Keratinocyte (primary cell): ENCODE measurements around the gene CAMSAP1. TPM values are rescaled to one million over a fixed set of nuclear protein-coding genes. Genes with fewer than 3 reads are reported as not detected.
A peak's percentile ranks its signal among the peaks of the same experiment; 100 is the strongest.

Source experiments
- DNase-seq: peaks from one replicate; pipeline ENCODE4 v3.0.0-alpha.2; 2011; ENCODE audit warnings: low read depth, missing footprints, low spot score
- FAIRE-seq: peaks from 2 replicates; lab custom pipeline; 2011; peaks lifted over from hg19 to GRCh38; lab: Jason Lieb, UNC
- H2AFZ ChIP-seq: 2 replicates; pipeline ENCODE4 v1.6.0; 2012; ENCODE audit warnings: low read length, control low read depth, inconsistent platforms; ENCODE audit not compliant: control insufficient read depth
- H3K27ac ChIP-seq: 2 replicates; pipeline ENCODE4 v1.5.1; 2011; ENCODE audit warnings: low read length; ENCODE audit not compliant: control insufficient read depth, insufficient read depth
- H3K27me3 ChIP-seq: 3 replicates; pipeline ENCODE4 v1.6.0; 2011; ENCODE audit warnings: low read length; ENCODE audit not compliant: control insufficient read depth, insufficient read depth; ENCODE audit errors: extremely low read depth
- H3K36me3 ChIP-seq, 2 experiments: 2 replicates in 1 of 2; 3 replicates in 1 of 2; pipeline ENCODE4 v1.5.1; 2011; ENCODE audit warnings: low read length in 2 of 2, mild to moderate bottlenecking in 1 of 2; ENCODE audit not compliant: control insufficient read depth in 2 of 2, insufficient read depth in 2 of 2; ENCODE audit errors: extremely low read depth in 1 of 2
- H3K4me1 ChIP-seq: 3 replicates; pipeline ENCODE4 v1.5.1; 2011; ENCODE audit warnings: low read length; ENCODE audit not compliant: control insufficient read depth, insufficient read depth; ENCODE audit errors: extremely low read depth
- H3K4me2 ChIP-seq: 3 replicates; pipeline ENCODE4 v1.6.0; 2011; ENCODE audit warnings: low read depth, low read length; ENCODE audit not compliant: control insufficient read depth, insufficient read depth; ENCODE audit errors: extremely low read depth
- H3K4me3 ChIP-seq, 3 experiments: fragments of 200-600 bp in 1 of 3; sonication (generic) in 1 of 3; 2 replicates in 2 of 3; 3 replicates in 1 of 3; pipeline ENCODE4 v1.5.1; 2011 to 2016; ENCODE audit warnings: low read length in 3 of 3, mild to moderate bottlenecking in 3 of 3, control low read depth in 2 of 3, inconsistent platforms in 1 of 3, low read depth in 1 of 3, mixed read lengths in 1 of 3, mixed run types in 1 of 3, moderate library complexity in 1 of 3; ENCODE audit not compliant: control insufficient read depth in 2 of 3, insufficient read depth in 2 of 3; ENCODE audit errors: extremely low read depth in 1 of 3
- H3K79me2 ChIP-seq: 2 replicates; pipeline ENCODE4 v1.6.0; 2012; ENCODE audit warnings: low read length; ENCODE audit not compliant: control insufficient read depth, insufficient read depth
- H3K9ac ChIP-seq: 3 replicates; pipeline ENCODE4 v1.6.0; 2011; ENCODE audit warnings: low read length; ENCODE audit not compliant: control insufficient read depth, insufficient read depth; ENCODE audit errors: extremely low read depth
- H3K9me1 ChIP-seq: 3 replicates; pipeline ENCODE4 v1.6.0; 2011; ENCODE audit warnings: low read length; ENCODE audit not compliant: control insufficient read depth, insufficient read depth; ENCODE audit errors: extremely low read depth
- H3K9me3 ChIP-seq: 2 replicates; pipeline ENCODE4 v1.5.1; 2012; ENCODE audit warnings: low read depth, low read length; ENCODE audit not compliant: control insufficient read depth
- H4K20me1 ChIP-seq: 3 replicates; pipeline ENCODE4 v1.6.0; 2011; ENCODE audit warnings: low read length; ENCODE audit not compliant: control insufficient read depth, insufficient read depth; ENCODE audit errors: extremely low read depth
- CTCF ChIP-seq, 3 experiments: IDR thresholded peaks in 1 of 3; conservative IDR thresholded peaks in 1 of 3; optimal IDR thresholded peaks in 1 of 3; 2 replicates in 2 of 3; 3 replicates in 1 of 3; pipeline versions ENCODE3 to v1.5.1; 2011; ENCODE audit warnings: low read length in 3 of 3, mild to moderate bottlenecking in 3 of 3, moderate library complexity in 2 of 3, control low read depth in 1 of 3, inconsistent platforms in 1 of 3; ENCODE audit not compliant: insufficient read depth in 2 of 3; ENCODE audit errors: extremely low read depth in 1 of 3
- EZH2 ChIP-seq: IDR thresholded peaks from one replicate; pipeline ENCODE4 v1.6.1; 2012; ENCODE audit warnings: inconsistent platforms, mild to moderate bottlenecking, low read length, moderate library complexity
- dilution Hi-C: fragments of 300-500 bp; cut with MboI; formaldehyde crosslinking; loops from one replicate; pipeline ENCODE4 v1.7.0; 2020; ENCODE audit warnings: low sequenced_read_pairs; ENCODE audit not compliant: extremely low pct_ligation_motif_present
- polyA plus RNA-seq, 5 experiments: library from polyadenylated mRNA; depleted of rRNA in 3 of 5; stranded (reverse) in 3 of 5; stranded (forward) in 1 of 5; unstranded in 1 of 5; fragments of >200 nt; gene quantifications; 1 replicate in 1 of 5; 2 replicates in 3 of 5; 3 replicates in 1 of 5; pipeline versions ENCODE4 v1.2.1 to v1.2.3, GENCODE V29; 2011 to 2012; ENCODE audit warnings: missing spikeins in 2 of 5, low read depth in 1 of 5, low replicate concordance in 1 of 5

Gene CAMSAP1
- polyA plus RNA-seq, 1 donor (not counting 4 experiments of a cell fraction or from before 2014, with no cell fraction given): 8.3 TPM

- dilution Hi-C loops: no loop called here
- peak overlapping the region; percentile 42 for H3K27ac ChIP-seq
These were observed 17.7 kb downstream of the CAMSAP1 start for GRCh38 chr9:135889564-135890189.

GRCh38 chr9:135888766-135889394 lies 18.5 kb downstream of the CAMSAP1 start:
- Histone ChIP-seq H3K9me1 (peaks cover 6% of the 10 kb centered on the region), H3K27me3 (no peaks in the 10 kb centered on the region), H3K9me3 (no peaks in the 10 kb centered on the region), H3K4me3 (peak overlapping the region in 2 of 3 experiments; percentile 29 to 36), H4K20me1 (peaks cover 19% of the 10 kb centered on the region), H3K4me1 (peaks cover 56% of the 10 kb centered on the region), H3K27ac (peak overlapping the region; percentile 42), H3K4me2 (peak overlapping the region; percentile 91), H3K9ac (peak overlapping the region; percentile 26), H3K79me2 (peaks cover 81% of the 10 kb centered on the region), H3K36me3 (peaks cover 0 to 2% of the 10 kb centered on the region in 2 experiments), H2AFZ (no peak overlapping the region)
- TF ChIP-seq CTCF (optimal IDR thresholded peaks at IDR 0.05 in 1 of 3, IDR thresholded peaks at IDR 0.05 in 1 of 3, conservative IDR thresholded peaks at IDR 0.05 in 1 of 3; ENCODE audit: extremely low read depth in 1 of 3, insufficient read depth in 2 of 3, low read length in 3 of 3) (no peak), EZH2 (no peak)
- DNase-seq (no peak), FAIRE-seq (peak; percentile 23)
- dilution Hi-C loops: no loop called here

More at GRCh38 chr9:135889564-135890189, 17.7 kb downstream of the CAMSAP1 start:
- peak overlapping the region; percentile 91 for H3K4me2 ChIP-seq
- peak overlapping the region in 2 of 3 experiments; percentile 29 to 36 for H3K4me3 ChIP-seq
- DNase-seq (no peak), FAIRE-seq (no peak)
- H2AFZ ChIP-seq: no peak overlapping the region
- H3K4me1 ChIP-seq: peaks cover 55% of the 10 kb centered on the region
- H3K27me3 ChIP-seq: no peaks in the 10 kb centered on the region
- H3K9me3 ChIP-seq: no peaks in the 10 kb centered on the region
- H3K79me2 ChIP-seq: peaks cover 81% of the 10 kb centered on the region
- peak overlapping the region; percentile 2 for H3K9ac ChIP-seq
- H3K36me3 ChIP-seq: peaks cover 0 to 2% of the 10 kb centered on the region in 2 experiments
- H4K20me1 ChIP-seq: peaks cover 22% of the 10 kb centered on the region
- TF ChIP-seq CTCF (optimal IDR thresholded peaks at IDR 0.05 in 1 of 3, IDR thresholded peaks at IDR 0.05 in 1 of 3, conservative IDR thresholded peaks at IDR 0.05 in 1 of 3; ENCODE audit: extremely low read depth in 1 of 3, insufficient read depth in 2 of 3, low read length in 3 of 3) (no peak), EZH2 (no peak)
- H3K9me1 ChIP-seq: peaks cover 6% of the 10 kb centered on the region
